ENCODE results near the gene SPON2.

The SPON2 gene

DNA sequence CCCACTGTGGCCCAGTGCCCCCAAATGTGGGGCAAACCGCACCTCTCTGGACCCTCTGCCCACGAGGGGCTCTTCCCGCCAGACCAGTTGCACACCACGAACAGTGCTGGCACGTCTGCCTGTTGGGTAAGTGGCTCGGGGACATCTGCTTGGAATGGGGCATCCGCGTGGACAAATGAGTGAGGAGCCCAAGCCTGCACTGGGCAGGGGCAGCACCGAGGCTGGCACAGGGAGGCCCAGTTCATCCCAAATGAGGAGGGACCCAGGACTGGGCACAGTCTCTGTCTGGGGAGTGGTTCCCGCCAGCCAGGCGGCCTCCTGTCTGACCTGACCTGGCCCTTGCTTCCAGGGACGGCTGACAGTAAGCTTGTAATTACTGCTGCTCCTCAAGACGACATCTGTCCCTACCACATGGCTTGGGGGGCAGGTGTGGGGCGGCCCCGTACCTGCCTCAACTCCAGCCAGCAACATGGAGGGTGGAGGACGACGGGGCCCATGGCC lies 3.2 kb downstream of the SPON2 start:
- Mint-ChIP-seq H3K36me3 (ENCODE audit: low read depth) (no peaks in the 10 kb centered on the region), H3K4me3 (peak overlapping the region in 2 of 3 experiments; percentile 9 to 23), H3K27me3 (ENCODE audit: low read depth) (peaks cover 63% of the 10 kb centered on the region), H3K27ac (no peak overlapping the region), H3K4me1 (peaks cover 14% of the 10 kb centered on the region), H3K9me3 (no peaks in the 10 kb centered on the region)
- TF ChIP-seq, protein P1, sequence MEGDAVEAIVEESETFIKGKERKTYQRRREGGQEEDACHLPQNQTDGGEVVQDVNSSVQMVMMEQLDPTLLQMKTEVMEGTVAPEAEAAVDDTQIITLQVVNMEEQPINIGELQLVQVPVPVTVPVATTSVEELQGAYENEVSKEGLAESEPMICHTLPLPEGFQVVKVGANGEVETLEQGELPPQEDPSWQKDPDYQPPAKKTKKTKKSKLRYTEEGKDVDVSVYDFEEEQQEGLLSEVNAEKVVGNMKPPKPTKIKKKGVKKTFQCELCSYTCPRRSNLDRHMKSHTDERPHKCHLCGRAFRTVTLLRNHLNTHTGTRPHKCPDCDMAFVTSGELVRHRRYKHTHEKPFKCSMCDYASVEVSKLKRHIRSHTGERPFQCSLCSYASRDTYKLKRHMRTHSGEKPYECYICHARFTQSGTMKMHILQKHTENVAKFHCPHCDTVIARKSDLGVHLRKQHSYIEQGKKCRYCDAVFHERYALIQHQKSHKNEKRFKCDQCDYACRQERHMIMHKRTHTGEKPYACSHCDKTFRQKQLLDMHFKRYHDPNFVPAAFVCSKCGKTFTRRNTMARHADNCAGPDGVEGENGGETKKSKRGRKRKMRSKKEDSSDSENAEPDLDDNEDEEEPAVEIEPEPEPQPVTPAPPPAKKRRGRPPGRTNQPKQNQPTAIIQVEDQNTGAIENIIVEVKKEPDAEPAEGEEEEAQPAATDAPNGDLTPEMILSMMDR (IDR thresholded peaks at IDR 0.05; ENCODE audit: unreplicated experiment in 3 of 3): no peak

DNA sequence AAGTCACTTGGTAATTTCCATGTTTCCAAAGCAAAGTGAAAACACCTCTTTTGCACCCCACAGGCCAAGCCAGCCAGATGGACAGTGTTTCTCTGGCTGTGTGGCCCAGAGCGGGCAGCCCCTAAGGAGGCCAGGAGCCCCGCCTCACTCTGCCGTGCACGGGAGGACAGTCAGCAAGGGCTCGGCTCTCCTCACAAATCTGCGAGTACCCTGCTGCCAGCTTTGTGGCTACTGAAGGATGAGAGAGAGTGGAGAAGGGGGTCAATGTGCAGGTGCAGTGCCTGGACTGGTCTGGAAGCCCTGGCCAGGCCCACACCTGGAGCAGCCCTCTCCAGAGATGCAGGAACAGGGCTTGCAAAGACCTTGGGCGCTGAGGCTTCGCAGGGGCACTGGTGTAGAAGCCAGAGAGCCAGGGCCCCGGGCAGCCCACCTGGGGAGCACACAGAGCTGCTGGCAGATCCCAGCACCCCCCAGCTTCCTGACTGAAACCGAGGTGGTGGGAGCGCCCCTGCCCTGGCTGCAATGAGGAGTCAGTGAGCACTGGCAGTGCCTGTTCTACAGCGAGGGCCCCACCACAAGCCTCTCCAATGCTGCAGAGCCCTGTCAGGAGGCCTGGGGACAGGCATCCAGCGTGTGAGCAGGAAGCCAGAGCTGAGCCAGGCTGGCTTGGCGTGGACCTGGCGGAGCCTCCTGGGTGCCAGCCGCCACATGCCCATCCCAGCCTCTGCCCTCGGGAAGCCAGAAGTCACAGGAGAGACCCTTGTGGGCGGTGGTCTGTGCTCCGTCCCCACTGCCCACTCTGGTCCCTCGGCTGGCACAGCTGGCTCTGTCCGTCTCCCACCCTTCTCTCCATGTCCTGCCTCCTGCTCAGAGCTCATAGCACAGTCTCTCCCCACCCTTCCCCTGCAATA lies 3.9 kb downstream of the SPON2 start:
- Mint-ChIP-seq H3K36me3 (ENCODE audit: low read depth) (no peaks in the 10 kb centered on the region), H3K27ac (no peak overlapping the region), H3K27me3 (ENCODE audit: low read depth) (peaks cover 58% of the 10 kb centered on the region), H3K4me1 (peaks cover 10% of the 10 kb centered on the region), H3K4me3 (peak overlapping the region; percentile 34 to 59 (median 50)), H3K9me3 (peaks cover 1% of the 10 kb centered on the region)
- TF ChIP-seq, protein P1 (IDR thresholded peaks at IDR 0.05; ENCODE audit: unreplicated experiment in 3 of 3): no peak

DNA sequence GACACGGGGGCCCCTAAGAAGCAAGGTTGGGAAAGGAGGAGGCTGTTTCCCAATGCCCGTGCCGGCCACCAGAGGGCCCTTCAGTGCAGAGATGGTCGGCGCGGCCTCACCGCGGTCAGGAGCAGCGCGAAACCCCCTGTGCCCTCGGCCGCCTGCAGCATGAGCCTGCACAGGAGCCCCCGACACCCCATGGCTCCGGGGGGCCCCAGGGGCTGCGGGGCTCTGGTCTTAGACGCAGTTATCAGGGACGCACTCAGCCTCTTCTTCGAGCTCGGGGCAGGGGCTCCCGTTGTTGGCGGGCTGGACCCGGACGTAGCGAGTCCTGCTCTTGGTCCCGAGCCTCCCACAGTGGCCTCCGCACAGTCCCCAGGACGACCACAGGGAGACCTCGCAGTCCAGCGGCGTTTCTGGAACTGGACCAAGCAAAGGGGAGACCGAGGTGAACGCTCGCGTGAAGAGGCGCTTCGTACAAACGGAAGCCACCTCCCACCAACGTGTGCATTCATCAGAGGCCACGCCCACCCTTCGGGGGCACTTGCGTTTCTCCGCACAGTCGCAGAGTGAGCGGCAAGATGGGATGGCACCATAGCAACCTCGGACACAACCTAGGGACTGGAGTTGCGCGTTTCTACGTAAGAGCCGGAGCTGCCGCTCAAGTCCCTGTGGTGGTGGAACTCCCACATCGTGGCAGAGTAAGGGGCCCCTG lies 5.0 kb downstream of the SPON2 start:
- Mint-ChIP-seq H3K4me3 (peak overlapping the region; percentile 76 to 77 (median 77)), H3K9me3 (peaks cover 3% of the 10 kb centered on the region), H3K36me3 (ENCODE audit: low read depth) (no peaks in the 10 kb centered on the region), H3K4me1 (peaks cover 6% of the 10 kb centered on the region), H3K27me3 (ENCODE audit: low read depth) (peaks cover 63% of the 10 kb centered on the region), H3K27ac (peak overlapping the region in 1 of 3 experiments; percentile 3)
- TF ChIP-seq, protein P1 (IDR thresholded peaks at IDR 0.05; ENCODE audit: unreplicated experiment in 3 of 3): peak; percentile 90 to 97 (median 91)

DNA sequence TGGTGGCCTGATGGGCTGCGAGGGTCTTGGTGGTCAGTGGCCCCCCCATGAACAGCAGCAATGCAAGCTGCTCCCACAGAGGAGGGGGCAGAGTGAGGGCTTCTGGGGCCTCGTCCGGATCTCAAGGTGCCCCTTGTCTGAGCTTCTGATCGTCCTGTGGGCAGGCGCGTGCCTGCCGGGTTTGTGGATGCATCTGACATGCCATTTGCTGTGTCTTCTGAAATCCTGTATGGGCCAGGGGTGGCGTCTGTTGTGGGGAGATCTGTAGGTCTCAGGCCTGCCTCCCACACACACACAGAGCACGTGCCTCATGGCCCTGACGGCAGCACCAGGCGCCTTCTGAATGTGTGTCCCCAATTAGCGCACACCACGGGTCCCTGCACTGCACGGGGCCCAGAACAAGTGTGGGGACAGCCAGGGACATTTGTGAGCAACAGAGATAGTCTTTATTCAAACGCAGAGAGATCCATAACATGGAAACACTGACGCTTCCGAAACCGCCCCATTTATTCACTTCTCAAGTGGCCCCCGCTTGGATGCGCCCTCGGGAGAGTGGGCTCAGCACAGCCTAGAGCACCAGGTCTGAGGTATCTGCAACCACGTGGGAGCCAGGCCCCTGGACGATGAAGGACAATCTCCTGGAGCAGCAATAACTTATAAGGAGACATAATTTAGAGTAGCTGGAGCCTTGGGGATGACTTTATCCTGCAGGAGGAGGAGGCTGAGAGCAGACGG lies 5.7 kb downstream of the SPON2 start:
- Mint-ChIP-seq H3K27ac (peak overlapping the region in 1 of 3 experiments; percentile 3), H3K4me1 (peaks cover 6% of the 10 kb centered on the region), H3K27me3 (ENCODE audit: low read depth) (peaks cover 63% of the 10 kb centered on the region), H3K4me3 (peak overlapping the region; percentile 42 to 76 (median 68)), H3K36me3 (ENCODE audit: low read depth) (no peaks in the 10 kb centered on the region), H3K9me3 (peaks cover 3% of the 10 kb centered on the region)
- TF ChIP-seq, protein P1 (IDR thresholded peaks at IDR 0.05; ENCODE audit: unreplicated experiment in 3 of 3): no peak

DNA sequence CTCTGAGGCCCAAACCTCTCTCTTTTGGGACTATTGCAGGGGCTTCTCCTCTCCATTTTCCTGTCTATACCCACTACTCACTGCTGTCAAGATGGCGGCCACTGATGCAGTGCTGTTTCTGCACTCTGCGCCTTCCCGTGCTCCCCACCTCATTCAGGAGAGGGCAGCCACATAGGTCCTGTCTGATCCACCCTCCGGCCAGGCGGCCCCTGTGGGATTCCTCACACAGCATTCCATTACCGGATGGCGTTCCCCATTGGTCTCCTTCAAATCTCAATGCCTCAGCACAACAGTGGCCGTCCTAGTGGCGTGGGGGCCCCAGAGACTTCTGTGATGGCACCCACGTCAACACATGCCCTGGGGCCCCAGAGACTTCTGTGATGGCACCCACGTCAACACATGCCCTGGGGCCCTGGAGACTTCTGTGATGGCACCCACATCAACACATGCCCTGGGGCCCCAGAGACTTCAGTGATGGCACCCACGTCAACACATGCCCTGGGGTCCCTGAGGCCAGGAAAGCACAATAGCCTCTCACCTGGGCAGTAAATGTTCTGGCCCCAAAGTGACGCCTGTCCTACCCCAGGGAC lies 7.3 kb downstream of the SPON2 start:
- Mint-ChIP-seq H3K9me3 (peaks cover 3% of the 10 kb centered on the region), H3K4me1 (peaks cover 6% of the 10 kb centered on the region)

More for the DNA sequence above, 7.3 kb downstream of the SPON2 start:
- peaks cover 50% of the 10 kb centered on the region for H3K27me3 Mint-ChIP-seq (ENCODE audit: low read depth)
- no peak overlapping the region for H3K27ac Mint-ChIP-seq
- no peaks in the 10 kb centered on the region for H3K36me3 Mint-ChIP-seq (ENCODE audit: low read depth)
- TF ChIP-seq, protein P1 (IDR thresholded peaks at IDR 0.05; ENCODE audit: unreplicated experiment in 3 of 3): no peak
- H3K4me3 Mint-ChIP-seq: no peak overlapping the region

Measured in nephron (organoid).